IPS-NIHi7 (cell line): ENCODE results near the gene UNC45B.
"Not testable (repeated sequence)": the region's sequence is repeated elsewhere in the genome, so short reads cannot be mapped to it uniquely, and the experiment has no call there.

Experiments
- DNase-seq: peaks from one replicate; pipeline ENCODE4 v3.0.0; 2012; ENCODE audit warnings: mixed read lengths; ENCODE audit errors: extremely low spot score

Gene UNC45B

GRCh38 chr17:35171834-35172233 is 24.2 kb downstream of the UNC45B start:
- no peak for DNase-seq

- not testable (repeated sequence) for DNase-seq
These were observed 24.7 kb downstream of the UNC45B start for GRCh38 chr17:35172321-35172720.

GRCh38 chr17:35174835-35175334 is 27.3 kb downstream of the UNC45B start:
- DNase-seq, result no peak

- DNase-seq, result no peak
These were observed 28.2 kb downstream of the UNC45B start for GRCh38 chr17:35175638-35176415.

GRCh38 chr17:35176897-35177296 is 29.3 kb downstream of the UNC45B start:
- DNase-seq, result no peak

GRCh38 chr17:35179379-35179778 is 31.8 kb downstream of the UNC45B start:
- DNase-seq, result not testable (repeated sequence)

GRCh38 chr17:35183332-35183731 is 35.7 kb downstream of the UNC45B start:
- no peak for DNase-seq

GRCh38 chr17:35184274-35184673 is 36.7 kb downstream of the UNC45B start:
- no peak for DNase-seq

GRCh38 chr17:35185849-35186248 is 38.2 kb downstream of the UNC45B start:
- no peak for DNase-seq

GRCh38 chr17:35187481-35187880 is 39.9 kb downstream of the UNC45B start:
- no peak for DNase-seq

- DNase-seq, result no peak
These were observed 40.5 kb downstream of the UNC45B start for GRCh38 chr17:35188111-35188510.

GRCh38 chr17:35189291-35189690 is 41.7 kb downstream of the UNC45B start:
- DNase-seq, result no peak

GRCh38 chr17:35191001-35191695 is 43.5 kb downstream of the UNC45B start:
- no peak for DNase-seq

- DNase-seq, result no peak
These were observed 45.1 kb downstream of the UNC45B start for GRCh38 chr17:35192708-35193107.

GRCh38 chr17:35194001-35194400 is 46.4 kb downstream of the UNC45B start, which contains the start of gene SLC35G3:
TSS of gene SLC35G3 (minus strand) at chr17:35194393. CDS start at chr17:35194307, 86 bp downstream.
- DNase-seq, result not testable (repeated sequence)

- DNase-seq, result not testable (repeated sequence)
These were observed 47.4 kb downstream of the UNC45B start for GRCh38 chr17:35195062-35195461.

- DNase-seq, result not testable (repeated sequence)
These were observed 55.0 kb downstream of the UNC45B start for GRCh38 chr17:35202582-35202981.

GRCh38 chr17:35210741-35211140 is 63.1 kb downstream of the UNC45B start:
- no peak for DNase-seq

- DNase-seq, result no peak
These were observed 65.1 kb downstream of the UNC45B start for GRCh38 chr17:35212668-35213067.

GRCh38 chr17:35213412-35213940 is 65.9 kb downstream of the UNC45B start:
- no peak for DNase-seq

GRCh38 chr17:35214192-35214591 is 66.6 kb downstream of the UNC45B start:
- no peak for DNase-seq

- no peak for DNase-seq
These were observed 67.1 kb downstream of the UNC45B start for GRCh38 chr17:35214631-35215273.
